Muscle of leg (tissue), 11 donors: Measurements from ENCODE around the gene COTL1. TPM values are rescaled to one million over a fixed set of nuclear protein-coding genes. Genes with fewer than 3 reads are reported as not detected.
A peak's percentile ranks its signal among the peaks of the same experiment; 100 is the strongest.

ENCODE experiments used
- DNase-seq: peaks from one replicate; pipeline ENCODE4 v3.0.0; 2013
- H3K27ac ChIP-seq: one replicate; pipeline ENCODE4 v1.5.1; 2013; ENCODE audit warnings: mild to moderate bottlenecking, low read length, control low read depth
- H3K27me3 ChIP-seq: one replicate; pipeline ENCODE4 v1.6.1; 2013; ENCODE audit warnings: low read length; ENCODE audit not compliant: control insufficient read depth, insufficient read depth
- H3K36me3 ChIP-seq: one replicate; pipeline ENCODE4 v1.6.1; 2013; ENCODE audit warnings: low read length; ENCODE audit not compliant: control insufficient read depth, insufficient read depth
- H3K4me1 ChIP-seq: one replicate; pipeline ENCODE4 v1.6.1; 2013; ENCODE audit warnings: low read length; ENCODE audit not compliant: control insufficient read depth, insufficient read depth
- H3K4me3 ChIP-seq: one replicate; pipeline ENCODE4 v1.5.1; 2013; ENCODE audit warnings: low read length, control low read depth
- H3K9me3 ChIP-seq: replicated peaks from 2 replicates; pipeline ENCODE4 v1.6.1; 2013; ENCODE audit warnings: low read depth, low read length; ENCODE audit not compliant: control insufficient read depth
- WGBS: methylation state at CpG from one replicate; pipeline ENCODE4 v1.1.5; 2013; ENCODE audit warnings: missing lambda C conversion rate; ENCODE audit not compliant: insufficient coverage; 5-methylcytosine and 5-hydroxymethylcytosine counted together
- polyA plus RNA-seq, 8 donors: library from polyadenylated mRNA; unstranded; fragments of 120-200 nt; gene quantifications; one replicate each; pipeline versions ENCODE4 v1.2.1 to v1.2.3, GENCODE V29; 2013; ENCODE audit warnings: inconsistent platforms in 1 of 8, low replicate concordance in 1 of 8; ENCODE audit not compliant: insufficient read length in 8 of 8, insufficient read depth in 1 of 8
- total RNA-seq: library from RNA; stranded (reverse); fragments of 120-200 nt; gene quantifications from one replicate; pipeline ENCODE4 v1.2.4, GENCODE V29; 2013

Gene COTL1
- total and polyA plus RNA-seq, 9 donors = 17.8 to 50.5 (median 32.9) TPM

GRCh38 chr16:84616515-84616914, 1.4 kb downstream of the COTL1 start:
- DNase-seq = no peak
- H3K9me3 ChIP-seq = no peaks in the 10 kb centered on the region
- H3K27ac ChIP-seq = no peak overlapping the region
- H3K4me1 ChIP-seq = peaks cover 20% of the 10 kb centered on the region
- peaks cover 37% of the 10 kb centered on the region for H3K27me3 ChIP-seq
- no peaks in the 10 kb centered on the region for H3K36me3 ChIP-seq
- H3K4me3 ChIP-seq = peak overlapping the region; percentile 58
- WGBS = 3% methylated on average over 5 of the region's 13 CpGs

- H3K27ac ChIP-seq = no peak overlapping the region
- peaks cover 35% of the 10 kb centered on the region for H3K27me3 ChIP-seq
- H3K4me3 ChIP-seq = no peak overlapping the region
- DNase-seq = peak; percentile 39
- H3K4me1 ChIP-seq = peaks cover 20% of the 10 kb centered on the region
- 62% methylated on average over 10 of the region's 20 CpGs for WGBS
- no peaks in the 10 kb centered on the region for H3K36me3 ChIP-seq
- no peaks in the 10 kb centered on the region for H3K9me3 ChIP-seq
Measured at GRCh38 chr16:84614968-84615813, 2.7 kb downstream of the COTL1 start.

- no peaks in the 10 kb centered on the region for H3K9me3 ChIP-seq
- DNase-seq = no peak
- no peaks in the 10 kb centered on the region for H3K36me3 ChIP-seq
- 95% methylated on average over 3 of the region's 3 CpGs for WGBS
- H3K4me1 ChIP-seq = peaks cover 20% of the 10 kb centered on the region
- H3K4me3 ChIP-seq = no peak overlapping the region
- peaks cover 35% of the 10 kb centered on the region for H3K27me3 ChIP-seq
- no peak overlapping the region for H3K27ac ChIP-seq
Measured at GRCh38 chr16:84614623-84614967, 3.3 kb downstream of the COTL1 start.

GRCh38 chr16:84614073-84614459, 3.8 kb downstream of the COTL1 start:
- WGBS = 56% methylated on average over 11 of the region's 12 CpGs
- peak; percentile 61 for DNase-seq
- peaks cover 35% of the 10 kb centered on the region for H3K27me3 ChIP-seq
- H3K9me3 ChIP-seq = no peaks in the 10 kb centered on the region
- H3K27ac ChIP-seq = peak overlapping the region; percentile 20
- H3K4me3 ChIP-seq = no peak overlapping the region
- no peaks in the 10 kb centered on the region for H3K36me3 ChIP-seq
- H3K4me1 ChIP-seq = peaks cover 20% of the 10 kb centered on the region

GRCh38 chr16:84613408-84614072, 4.3 kb downstream of the COTL1 start:
- Histone ChIP-seq H3K9me3 (no peaks in the 10 kb centered on the region), H3K36me3 (no peaks in the 10 kb centered on the region)
- WGBS = 87% methylated on average over 3 of the region's 7 CpGs

GRCh38 chr16:84612686-84613085, 5.2 kb downstream of the COTL1 start:
- Histone ChIP-seq H3K27ac (no peak overlapping the region), H3K4me3 (no peak overlapping the region), H3K27me3 (peaks cover 30% of the 10 kb centered on the region), H3K36me3 (no peaks in the 10 kb centered on the region), H3K4me1 (peaks cover 17% of the 10 kb centered on the region), H3K9me3 (no peaks in the 10 kb centered on the region)
- no peak for DNase-seq
- no CpG with 5 or more reads among the region's 7 CpGs for WGBS

More at GRCh38 chr16:84613408-84614072, 4.3 kb downstream of the COTL1 start:
- Histone ChIP-seq H3K27me3 (peaks cover 30% of the 10 kb centered on the region), H3K4me1 (peaks cover 19% of the 10 kb centered on the region), H3K27ac (peak overlapping the region; percentile 20), H3K4me3 (no peak overlapping the region)
- DNase-seq = no peak

GRCh38 chr16:84611041-84611440, 6.8 kb downstream of the COTL1 start:
- Histone ChIP-seq H3K27ac (no peak overlapping the region), H3K27me3 (peaks cover 14% of the 10 kb centered on the region), H3K36me3 (no peaks in the 10 kb centered on the region), H3K4me1 (peaks cover 7% of the 10 kb centered on the region), H3K4me3 (no peak overlapping the region), H3K9me3 (no peaks in the 10 kb centered on the region)
- 18% methylated on average over 2 of the region's 4 CpGs for WGBS
- DNase-seq = peak; percentile 49

- Histone ChIP-seq H3K4me1 (peaks cover 7% of the 10 kb centered on the region), H3K9me3 (peaks cover 3% of the 10 kb centered on the region), H3K4me3 (no peak overlapping the region), H3K27ac (no peak overlapping the region), H3K36me3 (no peaks in the 10 kb centered on the region), H3K27me3 (peaks cover 8% of the 10 kb centered on the region)
- DNase-seq = no peak
- no CpG with 5 or more reads among the region's 1 CpG for WGBS
Measured at GRCh38 chr16:84610376-84610775, 7.5 kb downstream of the COTL1 start.

GRCh38 chr16:84609563-84610177, 8.2 kb downstream of the COTL1 start:
- H3K4me1 ChIP-seq = peaks cover 3% of the 10 kb centered on the region
- no peak overlapping the region for H3K4me3 ChIP-seq
- no peaks in the 10 kb centered on the region for H3K36me3 ChIP-seq
- no peak for DNase-seq
- H3K9me3 ChIP-seq = peaks cover 5% of the 10 kb centered on the region
- WGBS = 25% methylated on average over 1 of the region's 6 CpGs
- H3K27me3 ChIP-seq = peaks cover 1% of the 10 kb centered on the region
- H3K27ac ChIP-seq = no peak overlapping the region

- Histone ChIP-seq H3K9me3 (peaks cover 5% of the 10 kb centered on the region), H3K4me1 (peaks cover 8% of the 10 kb centered on the region), H3K4me3 (no peak overlapping the region), H3K36me3 (no peaks in the 10 kb centered on the region), H3K27ac (no peak overlapping the region), H3K27me3 (no peaks in the 10 kb centered on the region)
- WGBS = 83% methylated on average over 3 of the region's 6 CpGs
- DNase-seq = no peak
Measured at GRCh38 chr16:84608282-84608681, 9.6 kb downstream of the COTL1 start.
